IMR-90 (cell line): ENCODE data around the gene ANKRD16. TPM values are rescaled to one million over a fixed set of nuclear protein-coding genes. Genes with fewer than 3 reads are reported as not detected.

ENCODE experiments used
- ATAC-seq: fragments of 200-7000 bp; cut with Tn5 transposase; 2 replicates; pipeline ENCODE4 v1.9.1; 2020; ENCODE audit warnings: low read depth, mild to moderate bottlenecking, moderate library complexity
- BruUV-seq: library from RNA; stranded (reverse); fragments of 400-500 nt; replicated peaks from 2 replicates; lab custom pipeline; 2021; lab: Mats Ljungman, UMichigan
- CTCF ChIA-PET: fragments of 300-600 bp; formaldehyde crosslinking; extraction: SDS; loops from one replicate; lab custom pipeline; 2021; ENCODE audit warnings: antibody characterized with exemption; lab: Yijun Ruan, JAX
- POLR2A ChIA-PET: fragments of 300-600 bp; sonication (Branson Sonifier 250); formaldehyde crosslinking; loops from one replicate; lab custom pipeline; 2022; ENCODE audit warnings: antibody characterized with exemption; ENCODE audit not compliant: unreplicated experiment; lab: Charles Lee
- DNase-seq: peaks from one replicate; pipeline ENCODE4 v3.0.0; 2013
- H2AFZ ChIP-seq: replicated peaks from 2 replicates; pipeline ENCODE3; 2013; ENCODE audit warnings: low read length, mild to moderate bottlenecking; ENCODE audit not compliant: poor library complexity
- H2AK5ac ChIP-seq: 2 replicates; pipeline ENCODE4 v1.6.1; 2013; ENCODE audit warnings: low read depth, low read length, inconsistent platforms
- H2AK9ac ChIP-seq: replicated peaks from 2 replicates; pipeline ENCODE3; 2013; ENCODE audit warnings: mild to moderate bottlenecking, low read depth, low read length, moderate library complexity; ENCODE audit not compliant: poor library complexity
- H2BK120ac ChIP-seq: 2 replicates; pipeline ENCODE4 v1.6.1; 2013; ENCODE audit warnings: low read depth, low read length, inconsistent platforms
- H2BK15ac ChIP-seq: 3 replicates; pipeline ENCODE4 v1.6.1; 2013; ENCODE audit warnings: low read depth, low read length, inconsistent platforms
- H2BK20ac ChIP-seq: 2 replicates; pipeline ENCODE4 v1.6.1; 2013; ENCODE audit warnings: low read depth, mild to moderate bottlenecking, inconsistent platforms, low read length, moderate library complexity
- H2BK5ac ChIP-seq: 2 replicates; pipeline ENCODE4 v1.6.1; 2013; ENCODE audit warnings: mild to moderate bottlenecking, low read depth, low read length, inconsistent platforms; ENCODE audit not compliant: poor library complexity, severe bottlenecking
- H3K14ac ChIP-seq: replicated peaks from 2 replicates; pipeline ENCODE4 v1.6.1; 2013; ENCODE audit warnings: low read depth, low read length, inconsistent platforms
- H3K18ac ChIP-seq: 2 replicates; pipeline ENCODE4 v1.6.1; 2013; ENCODE audit warnings: low read depth, low read length, control low read depth
- H3K23ac ChIP-seq: 2 replicates; pipeline ENCODE4 v1.6.1; 2013; ENCODE audit warnings: low read depth, low read length, inconsistent platforms
- H3K27ac ChIP-seq: 2 replicates; pipeline ENCODE4 v1.5.1; 2013; ENCODE audit warnings: mild to moderate bottlenecking, control low read depth, low read length; ENCODE audit not compliant: insufficient read depth
- H3K27me3 ChIP-seq: 2 replicates; pipeline ENCODE4 v1.6.1; 2013; ENCODE audit warnings: low read length; ENCODE audit not compliant: control insufficient read depth, insufficient read depth
- H3K36me3 ChIP-seq: 2 replicates; pipeline ENCODE4 v1.6.1; 2013; ENCODE audit warnings: low read length, mixed read lengths; ENCODE audit not compliant: control insufficient read depth, insufficient read depth
- H3K4ac ChIP-seq: 2 replicates; pipeline ENCODE4 v1.6.1; 2013; ENCODE audit warnings: low read depth, low read length, inconsistent platforms
- H3K4me1 ChIP-seq: 2 replicates; pipeline ENCODE4 v1.6.1; 2013; ENCODE audit warnings: low read length, mixed read lengths; ENCODE audit not compliant: control insufficient read depth, insufficient read depth
- H3K4me2 ChIP-seq: 2 replicates; pipeline ENCODE4 v1.6.1; 2013; ENCODE audit warnings: low read depth, mild to moderate bottlenecking, control low read depth, low read length, moderate library complexity
- H3K4me3 ChIP-seq: 2 replicates; pipeline ENCODE4 v1.5.1; 2013; ENCODE audit warnings: low read depth, mild to moderate bottlenecking, control low read depth, low read length, moderate library complexity; ENCODE audit not compliant: insufficient read depth
- H3K56ac ChIP-seq: 2 replicates; pipeline ENCODE4 v1.6.1; 2013; ENCODE audit warnings: low read length, inconsistent platforms; ENCODE audit not compliant: insufficient read depth; ENCODE audit errors: extremely low read depth
- H3K79me1 ChIP-seq, 2 experiments: 2 replicates each; pipeline ENCODE4 v1.6.1; 2013; ENCODE audit warnings: low read length in 2 of 2, inconsistent platforms in 1 of 2, low read depth in 1 of 2
- H3K9ac ChIP-seq: 2 replicates; pipeline ENCODE4 v1.6.1; 2013; ENCODE audit warnings: low read depth, low read length, control low read depth
- H3K9me1 ChIP-seq: 2 replicates; pipeline ENCODE4 v1.6.1; 2013; ENCODE audit warnings: low read length, inconsistent platforms; ENCODE audit not compliant: insufficient read depth
- H3K9me3 ChIP-seq: 2 replicates; pipeline ENCODE4 v1.6.1; 2013; ENCODE audit warnings: low read length; ENCODE audit not compliant: control insufficient read depth, insufficient read depth
- H4K20me1 ChIP-seq: 2 replicates; pipeline ENCODE4 v1.6.1; 2013; ENCODE audit warnings: low read length, inconsistent platforms; ENCODE audit not compliant: insufficient read depth
- H4K5ac ChIP-seq: 2 replicates; pipeline ENCODE4 v1.6.1; 2013; ENCODE audit warnings: mild to moderate bottlenecking, low read depth, low read length, control low read depth
- H4K8ac ChIP-seq, 2 experiments: 2 replicates each; pipeline ENCODE4 v1.6.1; 2013; ENCODE audit warnings: low read depth in 2 of 2, low read length in 2 of 2, control low read depth in 1 of 2, inconsistent platforms in 1 of 2
- H4K91ac ChIP-seq: 2 replicates; pipeline ENCODE4 v1.6.1; 2013; ENCODE audit warnings: low read depth, low read length, inconsistent platforms; ENCODE audit not compliant: insufficient read depth
- CEBPB ChIP-seq: IDR thresholded peaks from 2 replicates; pipeline ENCODE4 v1.6.1; 2012; ENCODE audit warnings: low read depth, low read length, improper control_type of control experiment
- MXI1 ChIP-seq: IDR thresholded peaks from 2 replicates; pipeline ENCODE4 v1.6.1; 2012; ENCODE audit warnings: low read depth, mild to moderate bottlenecking, low read length, moderate library complexity, borderline replicate concordance
- NFE2L2 ChIP-seq: fragments of 150-350 bp; IDR thresholded peaks from 2 replicates; pipeline ENCODE4 v1.6.1; 2016; ENCODE audit warnings: low read depth, mild to moderate bottlenecking, low read length
- RFX5 ChIP-seq: IDR thresholded peaks from 2 replicates; pipeline ENCODE4 v1.8.0; 2012; ENCODE audit warnings: low read depth, mild to moderate bottlenecking, low read length, moderate library complexity
- SMC3 ChIP-seq: fragments of 150-350 bp; IDR thresholded peaks from 2 replicates; pipeline ENCODE4 v1.6.1; 2016; ENCODE audit warnings: low read depth, mild to moderate bottlenecking, antibody characterized with exemption, low read length, moderate library complexity
- WGBS, 2 experiments: methylation state at CpG; one replicate each; pipeline versions ENCODE4 v1.1.5 to v1.1.7; 2013; ENCODE audit warnings: missing lambda C conversion rate in 2 of 2; ENCODE audit not compliant: insufficient read length in 1 of 2; ENCODE audit errors: extremely low coverage in 2 of 2; 5-methylcytosine and 5-hydroxymethylcytosine counted together
- dilution Hi-C: fragments of 300-500 bp; cut with HindIII; formaldehyde crosslinking; loops from one replicate; pipeline ENCODE4 v1.14.3; 2018; ENCODE audit warnings: low sequenced_read_pairs; ENCODE audit not compliant: unreplicated experiment
- in situ Hi-C: fragments of 300-500 bp; cut with MboI; formaldehyde crosslinking; loops from 3 replicates; pipeline ENCODE4 v1.14.3; 2019; ENCODE audit warnings: low sequenced_read_pairs, inconsistent platforms, mixed read lengths
- intact Hi-C: fragments of 100-400 bp; cut with micrococcal nuclease; formaldehyde crosslinking; loops from 2 replicates; pipeline ENCODE4 v1.10.0; 2022
- polyA plus RNA-seq, 3 experiments: library from polyadenylated mRNA; depleted of rRNA; stranded (reverse); fragments of >200 nt; gene quantifications; 2 replicates each; pipeline ENCODE4 v1.2.3, GENCODE V29; 2012; ENCODE audit warnings: low replicate concordance in 1 of 3
- total RNA-seq: library from RNA; depleted of rRNA; stranded (reverse); fragments of >200 nt; gene quantifications from 2 replicates; pipeline ENCODE4 v1.2.3, GENCODE V29; 2012

Gene ANKRD16
- total and polyA plus RNA-seq, 2 of the 4 experiments (the other 2 are of a cell fraction) = 5.1 to 5.7 TPM

GRCh38 chr10:5913736-5914135, 24.0 kb upstream of the ANKRD16 start:
- Histone ChIP-seq H4K5ac (no peak overlapping the region), H3K14ac (no peak overlapping the region), H2BK20ac (no peak overlapping the region), H3K27me3 (no peaks in the 10 kb centered on the region), H3K9me1 (peaks cover 23% of the 10 kb centered on the region; the same call in 1 of the 2 replicates), H3K4me3 (no peak overlapping the region), H3K9ac (no peak overlapping the region), H2AFZ (no peak overlapping the region), H3K18ac (no peak overlapping the region), H4K91ac (no peak overlapping the region), H2AK5ac (no peak overlapping the region), H2AK9ac (no peak overlapping the region), H3K9me3 (no peaks in the 10 kb centered on the region), H3K36me3 (peaks cover 79% of the 10 kb centered on the region), H3K23ac (no peak overlapping the region), H4K8ac (no peak overlapping the region), H3K4me2 (no peak overlapping the region), H3K79me1 (peaks cover 5 to 50% of the 10 kb centered on the region in 2 experiments), H3K4me1 (no peaks in the 10 kb centered on the region), H3K4ac (no peak overlapping the region), H2BK5ac (peak overlapping the region; percentile 60), H3K27ac (no peak overlapping the region), H3K56ac (no peak overlapping the region), H4K20me1 (0 out of 2 replicates have a peak, but pooled peaks cover 3% of the 10 kb centered on the region), H2BK15ac (no peak overlapping the region), H2BK120ac (no peak overlapping the region)
- peak; percentile 58 for DNase-seq
- in situ Hi-C loops (no loop called here), dilution Hi-C loops (no loop called here), intact Hi-C loops (no loop called here)
- no TSS peak for BruUV-seq
- ChIA-PET CTCF (no interaction called here), POLR2A (no interaction called here)
- no CpG with 5 or more reads among the region's 4 CpGs for WGBS, 2 experiments
- no peak for TF ChIP-seq RFX5
- no peak for TF ChIP-seq CEBPB
- TF ChIP-seq NFE2L2 = no peak
- TF ChIP-seq SMC3 = no peak
- no peak for TF ChIP-seq MXI1
- ATAC-seq = peak; percentile 82
